HFF-Myc (cell line): ENCODE measurements around the gene WDR38.
"Not testable (repeated sequence)": the region's sequence is repeated elsewhere in the genome, so short reads cannot be mapped to it uniquely, and the experiment has no call there.

Experiments
- DNase-seq: peaks from one replicate; pipeline ENCODE4 v3.0.0-alpha.2; 2011; ENCODE audit warnings: low read depth; ENCODE audit errors: extremely low read depth
- H3K4me3 ChIP-seq: replicated peaks from 2 replicates; pipeline ENCODE4 v1.5.1; 2011; ENCODE audit warnings: low read depth, mild to moderate bottlenecking, control low read depth, low read length
- CTCF ChIP-seq: IDR thresholded peaks from 2 replicates; pipeline ENCODE4 v1.5.1; 2012; ENCODE audit warnings: mild to moderate bottlenecking, low read depth, low read length, control low read depth; ENCODE audit errors: missing control alignments

The WDR38 gene

GRCh38 chr9:124843456-124844034, 9.7 kb upstream of the WDR38 start:
- no peak for DNase-seq
- no peak for TF ChIP-seq CTCF
- no peak overlapping the region for H3K4me3 ChIP-seq

- DNase-seq = no peak
- no peak for TF ChIP-seq CTCF
- no peak overlapping the region for H3K4me3 ChIP-seq
These were observed 9.0 kb upstream of the WDR38 start for GRCh38 chr9:124844291-124844690.

- not testable (repeated sequence) for DNase-seq, H3K4me3 ChIP-seq
These were observed 6.8 kb upstream of the WDR38 start for GRCh38 chr9:124846467-124846866.

GRCh38 chr9:124846969-124847368, 6.3 kb upstream of the WDR38 start:
- DNase-seq = no peak
- no peak for TF ChIP-seq CTCF

GRCh38 chr9:124849801-124850200, 3.5 kb upstream of the WDR38 start:
- no peak for TF ChIP-seq CTCF
- no peak for DNase-seq
- H3K4me3 ChIP-seq = no peak overlapping the region

More at GRCh38 chr9:124846969-124847368, 6.3 kb upstream of the WDR38 start:
- no peak overlapping the region for H3K4me3 ChIP-seq

GRCh38 chr9:124852121-124852828, 985 bp upstream of the WDR38 start:
- H3K4me3 ChIP-seq = peak overlapping the region; percentile 46; the same call in 1 of the 2 replicates
- TF ChIP-seq CTCF = no peak

GRCh38 chr9:124853605-124854143, 414 bp downstream of the WDR38 start:
- no peak for TF ChIP-seq CTCF
- peak overlapping the region; percentile 46 for H3K4me3 ChIP-seq

More at GRCh38 chr9:124852121-124852828, 985 bp upstream of the WDR38 start:
- DNase-seq = no peak

More at GRCh38 chr9:124853605-124854143, 414 bp downstream of the WDR38 start:
- no peak for DNase-seq
